Choroid plexus epithelial cell (primary cell): ENCODE data around the gene PLEKHG4B.
A peak's percentile ranks its signal among the peaks of the same experiment; 100 is the strongest.
"Not testable (repeated sequence)": the region's sequence is repeated elsewhere in the genome, so short reads cannot be mapped to it uniquely, and the experiment has no call there.

Experiments
- DNase-seq: peaks from one replicate; pipeline ENCODE4 v3.0.0-alpha.2; 2010; ENCODE audit warnings: low read depth
- H3K4me3 ChIP-seq: 2 replicates; pipeline ENCODE4 v1.5.1; 2011; ENCODE audit warnings: low read depth, mild to moderate bottlenecking, control low read depth, low read length, moderate library complexity
- TF ChIP-seq, protein P1 (sequence below): conservative IDR thresholded peaks from 2 replicates; pipeline ENCODE4 v1.5.1; 2011; ENCODE audit warnings: low read depth, mild to moderate bottlenecking, control low read depth, inconsistent platforms, low read length, moderate library complexity

The PLEKHG4B gene

DNA sequence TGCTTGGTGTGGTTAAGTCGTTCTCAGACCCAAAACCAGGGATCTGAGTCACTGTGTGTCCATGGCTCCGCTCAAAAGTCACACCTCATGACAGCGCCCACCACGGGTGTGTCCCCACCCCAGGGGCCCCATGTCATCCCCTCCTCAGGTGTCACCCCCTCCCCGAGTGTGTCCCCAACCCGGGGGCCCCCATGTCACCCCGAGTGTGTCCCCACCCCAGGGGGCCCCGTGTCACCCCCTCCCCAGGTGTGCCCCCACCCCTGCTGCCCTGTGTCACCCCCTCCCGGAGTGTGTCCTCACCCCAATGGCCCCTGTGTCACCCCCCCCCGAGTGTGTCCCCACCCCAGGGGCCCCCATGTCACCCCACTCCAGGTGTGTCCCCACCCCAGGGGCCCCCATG is 104.4 kb downstream of the PLEKHG4B start:
- TF ChIP-seq, protein P1, sequence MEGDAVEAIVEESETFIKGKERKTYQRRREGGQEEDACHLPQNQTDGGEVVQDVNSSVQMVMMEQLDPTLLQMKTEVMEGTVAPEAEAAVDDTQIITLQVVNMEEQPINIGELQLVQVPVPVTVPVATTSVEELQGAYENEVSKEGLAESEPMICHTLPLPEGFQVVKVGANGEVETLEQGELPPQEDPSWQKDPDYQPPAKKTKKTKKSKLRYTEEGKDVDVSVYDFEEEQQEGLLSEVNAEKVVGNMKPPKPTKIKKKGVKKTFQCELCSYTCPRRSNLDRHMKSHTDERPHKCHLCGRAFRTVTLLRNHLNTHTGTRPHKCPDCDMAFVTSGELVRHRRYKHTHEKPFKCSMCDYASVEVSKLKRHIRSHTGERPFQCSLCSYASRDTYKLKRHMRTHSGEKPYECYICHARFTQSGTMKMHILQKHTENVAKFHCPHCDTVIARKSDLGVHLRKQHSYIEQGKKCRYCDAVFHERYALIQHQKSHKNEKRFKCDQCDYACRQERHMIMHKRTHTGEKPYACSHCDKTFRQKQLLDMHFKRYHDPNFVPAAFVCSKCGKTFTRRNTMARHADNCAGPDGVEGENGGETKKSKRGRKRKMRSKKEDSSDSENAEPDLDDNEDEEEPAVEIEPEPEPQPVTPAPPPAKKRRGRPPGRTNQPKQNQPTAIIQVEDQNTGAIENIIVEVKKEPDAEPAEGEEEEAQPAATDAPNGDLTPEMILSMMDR, result no peak

DNA sequence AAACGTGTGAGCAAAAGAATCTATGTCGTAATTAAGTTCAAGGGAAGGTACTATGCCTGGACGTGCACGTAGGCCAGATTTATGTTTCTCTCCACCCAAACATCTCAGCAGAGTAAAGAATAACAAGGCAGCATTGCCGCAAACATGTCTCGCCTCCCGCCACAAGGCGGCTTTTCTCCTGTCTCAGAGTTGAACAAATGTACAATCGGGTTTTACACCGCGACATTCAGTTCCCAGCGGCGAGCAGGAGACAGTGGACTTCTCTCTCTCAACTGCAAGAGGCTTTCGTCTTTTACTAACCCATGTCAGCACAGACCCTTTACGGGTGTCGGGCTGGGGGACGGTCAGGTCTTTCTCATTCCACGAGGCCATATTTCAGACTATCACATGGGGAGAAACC is 105.1 kb downstream of the PLEKHG4B start:
- not testable (repeated sequence) for H3K4me3 ChIP-seq
- DNase-seq, result peak; percentile 29

More for the DNA sequence above, 104.4 kb downstream of the PLEKHG4B start:
- no peak overlapping the region for H3K4me3 ChIP-seq
- no peak for DNase-seq

DNA sequence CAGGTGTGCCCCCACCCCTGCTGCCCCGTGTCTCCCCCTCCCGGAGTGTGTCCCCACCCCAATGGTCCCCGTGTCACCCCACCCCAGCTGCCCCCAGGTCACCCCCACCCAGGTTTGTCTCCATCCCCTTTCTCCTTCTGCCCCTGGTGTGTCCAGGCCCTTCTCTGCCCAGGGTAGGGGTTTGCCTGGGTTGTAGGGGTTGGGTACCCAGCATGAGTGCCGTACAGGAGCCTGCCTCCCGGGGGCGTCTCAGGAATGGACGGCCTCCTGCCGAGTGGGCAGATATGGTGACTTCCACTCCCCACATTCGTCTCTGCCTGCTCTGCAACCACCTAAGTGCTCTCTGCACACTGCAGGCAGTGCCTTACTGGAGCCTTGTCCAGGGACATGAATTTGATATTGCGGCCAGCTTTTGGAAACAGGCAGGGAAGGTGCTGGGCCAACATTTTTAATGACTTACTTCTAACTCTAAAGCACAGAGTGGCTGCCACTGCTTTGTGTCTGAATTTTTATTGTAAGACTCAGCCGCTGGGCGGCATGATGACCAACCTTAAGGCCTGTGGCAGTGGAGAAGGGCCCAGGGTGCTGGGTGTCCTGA is 106.0 kb downstream of the PLEKHG4B start:
- no peak for DNase-seq
- H3K4me3 ChIP-seq, result no peak overlapping the region
- TF ChIP-seq, protein P1, result no peak

DNA sequence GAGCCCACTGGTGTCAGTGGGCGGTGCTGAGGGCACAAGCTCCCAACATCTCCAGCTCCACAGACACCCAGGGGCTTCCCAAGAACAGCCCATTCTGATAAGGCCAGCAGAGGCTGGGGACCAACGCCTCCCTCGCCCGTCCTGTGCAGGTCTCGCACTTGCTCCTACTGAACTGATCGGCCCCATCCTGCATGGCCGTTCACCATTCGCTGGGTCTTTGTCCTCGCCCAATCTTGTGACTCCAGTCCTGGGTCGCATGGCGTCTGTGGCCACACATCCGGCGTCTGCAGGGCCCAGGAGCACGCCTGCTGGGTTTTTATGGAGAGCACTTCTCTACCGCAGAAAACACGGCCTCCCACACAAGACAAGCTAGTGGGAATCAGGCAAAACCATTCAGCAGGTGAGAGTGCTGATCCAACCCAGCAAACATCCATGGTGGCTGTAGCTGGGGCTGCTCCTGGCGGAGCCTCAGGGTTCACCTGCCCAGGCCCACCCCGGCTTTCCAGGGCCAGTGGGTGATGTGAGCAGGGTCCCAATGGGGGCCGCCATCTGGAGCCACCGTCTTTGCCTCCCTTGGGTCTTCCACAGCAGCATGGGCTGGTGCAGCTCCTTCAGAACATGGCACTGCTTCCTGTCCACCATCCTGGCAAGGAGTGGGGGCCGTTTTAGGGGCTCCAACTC is 106.7 kb downstream of the PLEKHG4B start:
- H3K4me3 ChIP-seq, result no peak overlapping the region
- no peak for DNase-seq
- TF ChIP-seq, protein P1, result no peak

DNA sequence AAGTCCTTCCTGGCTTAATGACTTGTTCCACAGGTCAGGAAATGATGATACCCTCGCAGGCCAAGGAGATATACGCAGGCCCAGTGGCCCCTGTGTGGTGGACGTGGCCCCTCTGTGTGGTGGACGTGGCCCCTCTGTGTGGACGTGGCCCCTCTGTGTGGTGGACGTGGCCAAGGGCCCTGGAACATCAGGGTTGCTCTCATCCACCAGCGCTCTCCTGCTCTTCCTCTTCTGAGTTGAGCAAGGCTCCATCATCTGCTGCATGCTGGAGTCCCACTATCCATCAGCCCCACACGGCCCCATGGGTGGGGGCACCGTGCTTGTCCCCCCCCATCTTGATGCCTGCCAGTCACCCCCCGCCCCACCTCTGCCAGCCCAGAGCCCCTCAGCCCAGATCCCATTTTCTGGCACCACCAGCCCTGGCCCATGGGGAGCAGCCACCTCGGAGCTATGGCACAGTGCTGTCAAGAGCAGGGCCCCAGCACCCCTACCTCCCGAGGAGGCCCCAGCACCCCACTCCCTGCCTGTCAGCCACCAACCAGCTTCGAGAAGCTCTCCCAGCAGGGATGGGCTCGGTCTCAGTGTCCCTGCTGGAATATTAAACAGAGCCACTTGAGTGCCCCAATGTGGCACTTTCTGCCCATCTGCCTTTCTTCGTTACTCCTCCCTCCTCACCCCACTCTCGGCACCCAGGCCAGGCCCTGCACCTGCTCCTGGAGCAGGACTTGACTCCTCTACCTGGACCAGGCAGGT is 107.4 kb downstream of the PLEKHG4B start:
- DNase-seq, result no peak
- TF ChIP-seq, protein P1, result no peak
- no peak overlapping the region for H3K4me3 ChIP-seq

DNA sequence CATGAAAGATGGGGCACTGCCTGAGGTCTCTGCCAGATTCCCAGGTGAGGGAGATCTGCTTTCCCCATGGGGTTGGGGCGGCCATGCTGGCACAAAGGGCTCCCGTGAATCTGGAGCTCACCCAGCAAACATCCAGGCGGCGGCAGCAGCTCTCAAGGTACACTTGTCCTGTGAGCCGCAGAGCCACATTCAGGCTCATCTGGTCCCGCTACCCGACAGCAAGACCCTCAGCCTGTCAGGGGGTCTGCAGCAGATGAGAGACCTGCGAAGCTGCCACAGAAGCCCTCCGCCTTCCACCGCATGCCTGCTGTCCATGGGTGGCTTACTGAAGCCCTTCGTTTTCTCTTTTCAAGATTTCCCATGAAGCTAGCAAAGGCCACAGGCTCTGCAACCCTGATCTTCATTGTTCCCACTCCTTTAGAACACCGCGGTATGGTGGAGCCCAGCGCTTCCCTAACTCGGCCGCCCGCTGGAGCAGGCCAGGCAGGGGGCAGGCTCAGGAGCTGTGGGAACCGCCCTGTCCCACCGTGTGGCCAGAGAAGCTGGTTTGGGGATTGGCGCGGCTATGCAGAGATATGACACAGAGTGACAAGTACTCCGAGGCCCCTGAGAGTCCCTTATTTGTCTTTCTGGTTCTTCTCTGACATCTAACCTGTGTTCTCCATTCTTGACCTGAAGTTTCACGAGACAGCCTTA is 108.1 kb downstream of the PLEKHG4B start:
- H3K4me3 ChIP-seq, result no peak overlapping the region
- no peak for DNase-seq
- TF ChIP-seq, protein P1, result no peak

DNA sequence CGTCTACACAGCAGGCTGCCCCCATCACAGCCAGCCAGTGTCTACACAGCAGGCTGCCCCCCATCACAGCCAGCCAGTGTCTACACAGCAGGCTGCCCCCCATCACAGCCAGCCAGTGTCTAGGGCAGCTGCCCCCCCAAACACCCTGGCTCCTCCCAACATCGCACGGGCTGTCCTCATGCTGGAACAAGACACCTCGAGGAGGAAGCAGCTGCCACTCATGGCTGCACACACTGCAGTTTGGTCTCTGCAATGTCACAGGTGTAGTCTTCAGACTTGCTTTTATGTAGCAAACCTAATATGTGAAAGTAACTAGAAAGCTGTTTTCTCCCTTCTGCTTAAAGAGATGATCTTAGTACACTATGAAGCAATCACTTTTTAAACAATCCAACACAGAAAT is 109.0 kb downstream of the PLEKHG4B start:
- TF ChIP-seq, protein P1, result no peak
- no peak overlapping the region for H3K4me3 ChIP-seq
- no peak for DNase-seq
